ENCODE measurements around the gene STXBP2.

STXBP2 gene

GRCh38 chr19:7690779-7691258 is 53.9 kb downstream of the STXBP2 start:
- peaks cover 3% of the 10 kb centered on the region for H3K36me3 Mint-ChIP-seq (ENCODE audit: low read depth)
- H3K4me3 Mint-ChIP-seq = no peak overlapping the region
- peaks cover 3% of the 10 kb centered on the region for H3K4me1 Mint-ChIP-seq
- peaks cover 9% of the 10 kb centered on the region for H3K27me3 Mint-ChIP-seq (ENCODE audit: low read depth, poor library complexity)
- no peaks in the 10 kb centered on the region for H3K9me3 Mint-ChIP-seq
- TF ChIP-seq CTCF (IDR thresholded peaks at IDR 0.05) = no peak
- DNase-seq = no peak
- H3K27ac Mint-ChIP-seq = no peak overlapping the region

DNA sequence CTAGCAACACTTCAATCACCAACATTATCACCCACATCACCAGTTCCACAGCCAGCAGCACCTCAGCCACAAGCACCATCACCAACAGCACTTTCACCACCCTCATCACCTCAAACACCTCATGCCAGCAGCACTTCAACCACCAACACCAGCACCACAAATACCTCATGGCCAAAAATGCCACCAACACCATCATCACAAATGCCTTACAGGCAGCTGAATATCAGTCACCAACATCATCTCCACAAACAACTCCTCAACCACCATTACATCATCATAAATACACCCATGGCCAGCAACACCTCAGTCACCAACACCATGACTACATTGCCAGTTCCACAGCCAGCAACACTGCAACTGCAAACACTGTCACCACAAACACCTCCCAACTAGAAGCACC is 54.6 kb downstream of the STXBP2 start:
- Mint-ChIP-seq H3K27ac (no peak overlapping the region), H3K27me3 (ENCODE audit: low read depth, poor library complexity) (peaks cover 10% of the 10 kb centered on the region), H3K4me3 (no peak overlapping the region), H3K36me3 (ENCODE audit: low read depth) (no peaks in the 10 kb centered on the region), H3K4me1 (no peaks in the 10 kb centered on the region), H3K9me3 (no peaks in the 10 kb centered on the region)
- no peak for TF ChIP-seq CTCF (IDR thresholded peaks at IDR 0.05)
- DNase-seq = no peak

DNA sequence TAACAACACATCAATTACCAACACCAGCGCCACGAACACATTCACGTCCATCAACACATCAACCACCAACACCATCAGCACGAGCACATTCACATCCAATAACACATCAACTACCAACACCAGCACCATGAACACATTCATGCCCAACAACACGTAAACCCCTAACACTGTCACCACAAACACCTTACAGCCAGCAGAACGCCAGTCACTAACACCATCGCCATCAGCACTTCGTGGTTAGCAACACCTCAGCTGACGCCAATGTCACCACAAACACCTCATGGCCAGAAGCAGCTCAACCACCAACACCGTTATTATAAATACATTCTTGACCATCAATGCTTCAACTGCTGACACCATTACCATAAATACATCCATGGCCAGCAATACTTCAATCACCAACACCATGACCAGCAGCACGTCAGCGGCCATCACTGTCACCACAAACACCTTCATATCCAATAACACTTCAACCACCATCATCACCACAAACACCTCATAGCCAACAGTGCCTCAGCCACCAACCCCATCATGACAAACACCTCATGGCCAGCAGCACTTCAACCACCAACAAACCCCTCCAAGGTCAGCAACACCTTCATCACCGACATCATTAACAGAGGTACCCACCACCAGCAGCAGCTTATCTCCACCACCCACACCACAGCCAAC is 55.6 kb downstream of the STXBP2 start:
- H3K27me3 Mint-ChIP-seq (ENCODE audit: low read depth, poor library complexity) = peaks cover 21% of the 10 kb centered on the region
- DNase-seq = no peak
- TF ChIP-seq CTCF (IDR thresholded peaks at IDR 0.05) = no peak
- no peaks in the 10 kb centered on the region for H3K9me3 Mint-ChIP-seq
- H3K4me1 Mint-ChIP-seq = no peaks in the 10 kb centered on the region
- no peaks in the 10 kb centered on the region for H3K36me3 Mint-ChIP-seq (ENCODE audit: low read depth)
- no peak overlapping the region for H3K27ac Mint-ChIP-seq
- no peak overlapping the region for H3K4me3 Mint-ChIP-seq

GRCh38 chr19:7694499-7694898 is 57.6 kb downstream of the STXBP2 start:
- no peak for TF ChIP-seq CTCF (IDR thresholded peaks at IDR 0.05)
- Mint-ChIP-seq H3K4me1 (no peaks in the 10 kb centered on the region), H3K27ac (no peak overlapping the region), H3K36me3 (ENCODE audit: low read depth) (no peaks in the 10 kb centered on the region), H3K4me3 (no peak overlapping the region), H3K27me3 (ENCODE audit: low read depth, poor library complexity) (peaks cover 39% of the 10 kb centered on the region), H3K9me3 (no peaks in the 10 kb centered on the region)
- DNase-seq = no peak
